HG02981 (cell line): Measurements from ENCODE around the gene ALX3.

ENCODE experiments used
- ATAC-seq: cut with Tn5 transposase; IDR thresholded peaks from one replicate; pipeline ENCODE4 v1.9.1; 2021; ENCODE audit warnings: mild to moderate bottlenecking, moderate library complexity; ENCODE audit not compliant: unreplicated experiment

ALX3 gene

DNA sequence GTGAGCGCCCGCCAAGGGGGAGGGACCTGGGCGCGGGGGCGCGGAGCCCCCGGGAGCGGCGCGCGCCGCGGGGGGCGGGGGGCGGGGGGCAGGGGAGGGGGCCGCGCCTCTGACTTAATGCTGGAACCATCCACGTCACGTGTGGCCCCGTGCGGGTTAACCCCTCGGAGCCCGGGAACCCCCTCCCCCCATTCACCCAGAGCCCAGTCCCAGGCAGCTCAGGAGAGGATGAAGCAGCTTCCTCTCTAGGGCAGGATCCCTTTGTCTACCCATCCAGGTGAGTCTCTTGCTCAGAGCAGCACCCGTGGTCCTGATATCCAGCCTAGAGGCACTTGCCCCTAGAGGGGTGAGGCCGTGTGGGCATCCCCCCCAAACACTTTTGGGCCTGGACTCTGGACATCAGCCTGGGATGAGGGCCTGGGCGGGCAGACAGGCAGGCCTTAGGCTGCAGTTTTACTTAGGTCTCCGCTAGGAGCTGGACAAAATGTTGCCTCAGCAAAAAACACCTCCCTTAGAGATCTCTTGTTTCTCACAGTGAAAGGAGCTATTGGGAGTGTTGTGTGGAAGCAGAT is at the start of gene ALX3:
TSS of gene ALX3 (minus strand) at position 2 of the 572 bp plus-strand sequence. CDS start 60 bp downstream, outside the sequence.
- no peak for ATAC-seq

DNA sequence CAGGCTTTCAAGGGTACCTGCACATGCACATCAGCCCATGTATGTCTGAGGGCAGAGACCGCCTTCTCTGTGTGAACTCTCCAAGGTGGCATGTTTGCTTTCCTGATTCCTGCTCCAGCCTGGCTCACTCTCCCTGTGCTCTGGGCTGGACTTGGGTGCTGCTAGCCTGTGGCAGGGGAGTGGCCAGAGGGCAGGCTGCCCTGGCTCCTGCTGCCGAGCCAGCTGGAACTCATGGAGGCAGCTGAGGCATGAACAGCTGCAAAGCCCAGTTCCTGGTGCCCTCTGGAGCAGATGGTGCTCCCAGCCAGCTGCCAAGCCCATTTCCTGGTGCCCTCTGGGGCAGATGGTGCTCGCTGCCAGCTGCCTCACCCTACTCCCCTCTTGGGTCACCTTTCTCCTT is 49.4 kb upstream of the ALX3 start:
- ATAC-seq: no peak

DNA sequence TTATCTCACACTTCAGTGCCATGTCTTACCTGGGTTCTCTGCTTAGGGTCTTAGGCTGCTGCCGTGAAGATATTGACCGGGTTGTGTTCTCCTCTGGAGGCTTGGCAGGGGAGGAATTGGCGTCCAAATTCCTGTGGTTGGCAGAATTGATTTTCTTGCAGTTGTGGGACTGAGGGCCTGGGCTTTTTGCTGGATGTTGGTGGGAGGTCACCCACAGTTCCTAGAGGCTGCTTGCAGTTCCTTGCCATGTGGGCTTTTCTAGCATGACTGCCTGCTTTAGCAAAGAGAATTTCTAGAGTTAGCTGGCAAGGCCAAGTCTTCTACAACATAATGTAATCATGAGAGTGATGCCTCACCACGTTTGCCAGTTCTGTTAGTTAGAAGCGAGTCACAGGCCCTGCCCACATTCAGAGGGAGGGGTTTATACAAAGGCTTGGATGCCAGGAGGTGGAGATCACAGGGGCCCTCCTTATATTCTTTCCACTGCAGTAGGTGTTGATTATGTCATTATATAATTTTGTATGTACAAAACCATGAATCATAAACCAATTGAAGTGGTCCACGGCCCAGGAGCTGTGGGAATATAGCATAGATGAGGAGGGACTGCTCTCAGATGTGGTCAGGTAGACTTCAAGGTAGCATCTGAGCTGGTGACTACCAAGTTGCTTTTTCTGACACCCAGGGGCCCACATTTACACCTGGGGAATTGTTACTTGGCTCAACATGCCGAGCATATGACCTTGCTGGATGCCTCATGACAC is 48.3 kb upstream of the ALX3 start:
- ATAC-seq: no peak

- no peak for ATAC-seq
Measured at GRCh38 chr1:110114784-110115183, 44.3 kb upstream of the ALX3 start.

DNA sequence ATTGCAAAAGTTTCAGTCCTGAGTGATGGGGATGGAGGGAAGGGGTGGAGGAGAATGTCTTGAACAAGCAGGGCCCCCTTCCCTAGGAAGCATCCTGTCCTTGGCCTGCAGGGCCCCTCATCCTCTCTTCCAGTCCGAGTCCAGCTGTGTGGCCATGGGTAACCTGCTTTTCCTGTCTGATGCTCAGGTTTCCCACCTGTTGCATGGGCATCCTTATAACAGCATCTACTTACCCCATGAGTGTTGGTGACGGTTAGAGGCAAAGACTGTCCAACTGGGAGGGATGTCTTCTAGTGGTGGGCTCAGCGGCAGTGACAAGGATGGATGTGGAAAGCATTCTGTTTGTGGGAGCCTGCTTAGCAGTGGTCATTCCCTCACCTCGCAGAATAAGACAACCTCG is 43.7 kb upstream of the ALX3 start:
- no peak for ATAC-seq

- ATAC-seq: no peak
Measured at GRCh38 chr1:110113551-110113950, 43.1 kb upstream of the ALX3 start.

DNA sequence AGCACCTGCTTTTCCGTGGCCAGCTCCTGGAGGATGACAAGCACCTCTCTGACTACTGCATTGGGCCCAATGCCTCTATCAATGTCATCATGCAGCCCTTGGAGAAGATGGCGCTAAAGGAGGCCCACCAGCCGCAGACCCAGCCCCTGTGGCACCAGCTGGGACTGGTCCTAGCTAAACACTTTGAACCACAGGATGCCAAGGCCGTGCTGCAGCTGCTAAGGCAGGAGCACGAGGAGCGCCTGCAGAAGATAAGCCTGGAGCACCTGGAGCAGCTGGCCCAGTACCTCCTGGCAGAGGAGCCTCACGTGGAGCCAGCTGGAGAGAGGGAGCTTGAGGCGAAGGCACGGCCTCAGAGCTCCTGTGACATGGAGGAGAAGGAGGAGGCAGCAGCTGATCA is 42.2 kb upstream of the ALX3 start:
- ATAC-seq: no peak

DNA sequence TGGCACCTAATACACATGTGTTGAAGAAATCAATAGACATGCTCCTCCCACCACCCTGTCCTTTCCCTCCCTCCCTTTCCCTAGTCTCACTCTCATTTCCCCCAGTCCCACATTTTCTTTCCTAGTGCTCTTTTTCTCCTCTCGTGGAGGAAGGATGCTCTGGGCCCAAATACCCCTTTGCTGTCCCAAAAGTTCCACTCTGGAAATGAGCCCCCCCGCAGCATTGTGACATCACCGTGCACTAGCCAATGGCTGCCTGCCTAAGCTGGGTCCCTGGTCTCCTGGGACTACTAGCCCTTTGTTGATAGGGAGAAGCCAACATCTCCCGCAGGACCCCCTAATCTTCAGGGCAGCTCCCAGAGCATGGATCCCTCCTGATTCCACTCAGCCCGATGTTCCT is 41.7 kb upstream of the ALX3 start, which contains the start of gene UBL4B:
TSS of gene UBL4B (plus strand) at position 301 of the 400 bp plus-strand sequence. CDS start at position 393, 92 bp downstream.
- no peak for ATAC-seq

- ATAC-seq: no peak
Measured at GRCh38 chr1:110111081-110111480, 40.6 kb upstream of the ALX3 start.

- no peak for ATAC-seq
Measured at GRCh38 chr1:110107867-110108469, 37.5 kb upstream of the ALX3 start.

DNA sequence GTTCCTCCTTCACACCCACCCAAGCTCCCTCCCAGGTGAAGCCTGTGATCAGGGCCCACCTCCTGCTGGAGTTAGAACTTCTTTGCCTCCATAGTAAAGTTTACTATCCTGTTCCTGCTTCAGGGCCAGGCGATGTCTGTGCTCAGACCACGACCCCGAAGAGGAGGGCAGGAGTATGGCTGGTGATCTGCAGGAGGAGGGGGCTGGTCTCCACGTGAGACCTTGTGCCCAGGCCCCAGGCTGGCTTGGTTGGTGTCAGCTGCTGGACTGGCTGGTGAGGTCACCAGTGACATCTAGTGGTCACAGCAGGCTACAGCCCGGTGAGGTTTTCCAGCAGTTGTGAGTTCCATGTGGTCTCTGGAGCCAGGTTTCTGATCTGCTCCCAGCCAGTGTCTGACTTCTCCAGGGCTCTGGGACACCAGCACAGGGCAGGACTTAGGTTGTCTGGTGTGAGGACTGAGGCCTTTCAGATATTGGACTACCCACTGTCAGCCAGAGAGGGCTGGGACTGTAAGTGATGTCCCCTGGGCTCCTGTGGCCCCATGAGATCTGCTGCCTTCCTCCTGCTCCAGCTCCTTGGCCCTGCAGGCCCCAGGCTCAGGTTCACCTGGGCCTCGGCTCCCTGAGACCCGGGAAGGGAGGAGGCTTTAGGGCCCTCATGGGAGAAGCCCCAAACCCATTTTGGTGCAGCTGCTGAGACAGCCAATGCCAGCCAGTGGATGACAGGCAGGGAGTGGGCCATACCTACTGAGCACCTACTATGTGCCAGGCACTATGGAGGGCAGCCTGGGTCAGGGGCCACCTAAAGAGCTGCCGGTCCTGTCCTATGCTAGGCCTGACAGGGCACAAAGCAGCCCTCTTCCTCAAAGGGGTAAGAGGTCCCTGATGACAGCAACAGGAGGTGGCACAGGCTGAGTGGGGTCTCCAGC is 35.8 kb upstream of the ALX3 start:
- no peak for ATAC-seq

- no peak for ATAC-seq
Measured at GRCh38 chr1:110102081-110102480, 31.6 kb upstream of the ALX3 start.

DNA sequence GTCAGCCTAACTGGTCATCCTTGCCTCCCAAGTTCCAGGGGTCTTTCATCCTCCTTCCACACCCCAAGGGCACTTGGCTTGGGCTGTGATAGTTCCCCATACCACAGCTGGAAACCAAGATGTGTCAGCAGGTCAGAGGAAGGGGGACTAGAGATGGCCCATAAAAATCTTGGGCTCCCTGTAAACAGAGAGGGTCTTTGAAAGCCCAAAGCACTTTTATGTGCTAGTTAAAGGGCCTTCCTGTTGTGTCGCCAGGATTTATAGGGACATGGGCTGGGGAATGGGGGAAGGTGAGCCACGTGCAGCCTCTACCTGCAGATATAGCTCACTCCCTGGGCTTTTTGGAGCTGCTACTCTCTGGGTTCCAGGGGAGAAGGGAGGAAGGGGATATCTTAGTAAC is 29.9 kb upstream of the ALX3 start:
- no peak for ATAC-seq

GRCh38 chr1:110098222-110099026 is 28.0 kb upstream of the ALX3 start:
- no peak for ATAC-seq

DNA sequence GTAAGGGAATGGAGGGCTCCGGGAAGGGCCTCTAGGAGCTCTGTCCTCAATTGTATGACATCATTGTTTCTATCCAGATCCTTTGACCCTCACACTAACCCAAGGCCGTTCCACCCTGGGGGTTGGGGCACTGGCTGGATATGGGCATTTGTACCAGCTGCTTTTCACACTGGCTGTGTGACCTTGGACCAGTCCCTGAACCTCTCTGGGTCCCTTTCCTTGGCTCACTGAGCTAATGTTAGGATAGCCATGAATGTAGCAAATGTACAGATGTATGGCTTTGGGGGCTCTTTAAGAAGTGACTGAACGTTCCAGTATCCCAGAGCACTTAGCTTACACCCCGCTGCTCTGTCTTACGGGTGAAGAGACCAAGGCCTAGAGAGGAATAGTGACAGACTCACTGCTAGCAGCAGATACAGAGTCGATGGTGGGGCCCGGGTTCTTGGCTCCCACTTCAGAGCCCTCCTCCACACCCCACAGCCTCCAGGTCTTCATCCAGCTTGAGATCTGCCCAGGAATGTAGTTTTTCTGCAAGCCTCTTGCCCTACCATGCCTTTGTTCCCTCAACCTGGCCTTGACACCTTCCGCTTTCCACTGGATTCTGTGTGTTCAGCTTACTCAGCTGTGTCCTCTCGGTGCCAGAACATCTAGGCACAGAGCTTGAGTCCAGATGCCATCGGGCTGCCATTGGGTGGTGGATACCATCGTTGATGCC is 27.2 kb upstream of the ALX3 start:
- ATAC-seq: no peak

DNA sequence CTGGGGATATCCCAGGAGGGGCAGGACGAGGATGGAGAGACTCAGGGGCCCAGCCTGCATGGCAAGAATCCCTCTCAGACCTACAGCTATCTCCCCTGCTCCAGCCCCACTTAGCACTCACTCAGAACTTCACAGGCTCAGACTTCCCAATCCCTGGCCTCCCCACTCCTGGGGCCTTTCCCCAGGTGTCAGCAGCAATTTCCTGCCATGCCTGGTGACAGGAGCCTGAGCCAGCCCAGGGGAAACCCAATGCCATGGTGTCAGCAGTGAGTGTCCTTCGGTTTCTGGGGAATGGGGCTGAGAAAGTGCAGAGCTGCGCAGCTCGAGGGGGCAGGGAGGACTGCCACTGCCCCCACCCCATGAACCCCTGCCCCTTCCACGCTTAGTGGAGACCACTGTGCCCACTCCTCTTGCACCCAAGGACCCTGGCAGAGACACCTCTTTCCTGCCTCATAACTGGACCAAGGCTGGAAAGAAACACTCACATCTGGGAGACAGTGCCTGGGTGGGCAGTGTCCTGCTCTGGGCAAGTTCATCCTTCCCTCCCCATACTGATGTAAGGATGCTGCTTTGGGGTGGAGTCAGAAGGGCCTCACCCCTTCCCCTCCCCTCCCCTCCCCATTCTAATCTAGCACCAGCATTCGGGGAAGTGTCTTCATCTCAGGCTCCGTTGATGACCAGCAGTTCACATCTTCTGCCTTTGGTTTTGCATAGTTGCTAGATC is 24.6 kb upstream of the ALX3 start:
- no peak for ATAC-seq

- no peak for ATAC-seq
Measured at GRCh38 chr1:110092991-110093390, 22.5 kb upstream of the ALX3 start.

DNA sequence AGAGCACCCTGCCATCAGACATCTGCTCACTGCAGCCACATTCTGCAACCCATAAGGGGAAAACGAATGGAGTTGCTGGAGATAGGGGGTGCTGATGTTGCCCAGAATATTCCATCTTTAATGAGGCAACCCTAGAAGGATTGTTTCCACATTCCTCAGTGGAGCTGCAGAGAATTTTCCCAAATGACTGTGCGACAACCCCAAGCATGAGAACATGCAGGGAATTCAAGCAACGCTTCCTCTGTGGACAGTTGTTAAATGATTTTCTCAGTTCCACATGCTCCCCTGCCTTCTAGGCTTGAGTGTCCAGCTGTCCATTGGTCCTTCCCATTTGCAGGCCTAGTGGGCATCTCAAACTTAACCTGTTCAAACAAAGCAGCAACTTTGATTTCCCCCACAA is 21.3 kb upstream of the ALX3 start:
- no peak for ATAC-seq

DNA sequence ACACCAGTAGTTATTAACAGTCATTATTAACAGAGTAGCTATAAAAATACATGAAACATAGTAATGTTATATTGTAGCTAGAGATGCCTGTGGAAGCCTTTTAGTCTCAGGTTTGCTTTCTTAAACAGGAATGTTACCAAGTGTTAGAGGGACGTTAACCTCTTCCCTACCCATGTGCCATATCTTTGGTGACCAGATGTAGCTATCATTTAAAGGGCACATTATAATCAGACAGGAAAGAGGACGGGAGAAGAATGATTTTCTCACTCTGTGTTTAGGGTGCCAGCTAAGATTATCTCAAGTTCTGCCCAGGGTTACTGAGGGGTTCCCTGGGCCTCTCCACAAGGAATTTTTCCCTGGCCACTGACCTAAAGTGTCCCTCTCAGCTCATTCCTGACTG is 20.9 kb upstream of the ALX3 start:
- no peak for ATAC-seq
